Measurements from ENCODE around the gene SCML2. TPM values are rescaled to one million over a fixed set of nuclear protein-coding genes. Genes with fewer than 3 reads are reported as not detected.

The SCML2 gene
- total and polyA plus RNA-seq, 2 donors (not counting 1 experiment from before 2014, with no cell fraction given): 1.2 to 1.3 TPM

DNA sequence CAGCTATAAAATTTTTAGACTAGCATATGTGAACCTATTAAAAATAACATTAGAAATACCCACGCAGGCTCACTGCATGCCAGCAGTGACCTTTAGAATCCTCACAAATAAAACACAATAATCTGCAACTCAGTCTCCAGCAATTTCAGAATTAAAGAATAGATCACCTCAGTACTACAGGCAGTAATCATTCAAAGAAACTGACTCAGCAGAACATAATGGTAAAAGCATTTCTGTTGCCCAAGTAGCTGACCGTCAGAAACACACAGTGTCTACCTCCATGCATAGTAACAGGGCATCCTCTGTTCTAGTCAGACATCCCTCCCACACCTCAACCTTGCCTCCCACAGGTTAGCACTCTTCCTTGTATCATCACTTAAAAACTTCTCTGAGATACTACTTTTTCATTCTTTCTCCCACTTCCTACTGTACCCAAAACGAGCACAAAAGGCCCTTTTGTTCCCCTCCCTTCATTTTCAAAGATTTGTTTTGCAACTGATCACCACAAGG is 68.1 kb downstream of the SCML2 start:
- Histone ChIP-seq H3K79me2 (ENCODE audit: control insufficient read depth, insufficient read depth, low read length) (no peaks in the 10 kb centered on the region), H3K4me3 (ENCODE audit: control extremely low read depth in 1 of 5, extremely low read depth in 1 of 5, insufficient read depth in 1 of 5, low read depth in 2 of 5, low read length in 4 of 5) (no peak overlapping the region), H3K9ac (ENCODE audit: low read length) (no peak overlapping the region), H3K27ac (ENCODE audit: low read length in 2 of 2) (no peak overlapping the region), H3K4me1 (ENCODE audit: control insufficient read depth in 2 of 2, insufficient read depth in 2 of 2, low read length in 2 of 2) (no peaks in the 10 kb centered on the region), H3K9me3 (ENCODE audit: control extremely low read depth in 1 of 3, control insufficient read depth in 2 of 3, insufficient read depth in 1 of 3, low read length in 2 of 3) (no peaks in the 10 kb centered on the region), H3K27me3 (replicated peaks in 1 of 4; ENCODE audit: control extremely low read depth in 1 of 4, control insufficient read depth in 3 of 4, insufficient read depth in 4 of 4, low read length in 3 of 4) (no peaks in the 10 kb centered on the region), H3K36me3 (replicated peaks in 1 of 2; ENCODE audit: control extremely low read depth in 1 of 2, control insufficient read depth in 1 of 2, extremely low read depth in 1 of 2, insufficient read depth in 2 of 2, low read length in 1 of 2) (no peaks in the 10 kb centered on the region), H2AFZ (ENCODE audit: insufficient read depth, low read depth, low read length, poor library complexity, severe bottlenecking) (no peak overlapping the region), H4K20me1 (ENCODE audit: control insufficient read depth, insufficient read depth, low read length, poor library complexity, severe bottlenecking) (no peaks in the 10 kb centered on the region), H3K4me2 (replicated peaks; ENCODE audit: low read depth, low read length, poor library complexity, severe bottlenecking) (no peak overlapping the region)
- TF ChIP-seq EZH2 (IDR thresholded peaks at IDR 0.05; ENCODE audit: borderline replicate concordance, insufficient read depth, low read depth, low read length, poor library complexity, severe bottlenecking): no peak
- TF ChIP-seq, protein P1, sequence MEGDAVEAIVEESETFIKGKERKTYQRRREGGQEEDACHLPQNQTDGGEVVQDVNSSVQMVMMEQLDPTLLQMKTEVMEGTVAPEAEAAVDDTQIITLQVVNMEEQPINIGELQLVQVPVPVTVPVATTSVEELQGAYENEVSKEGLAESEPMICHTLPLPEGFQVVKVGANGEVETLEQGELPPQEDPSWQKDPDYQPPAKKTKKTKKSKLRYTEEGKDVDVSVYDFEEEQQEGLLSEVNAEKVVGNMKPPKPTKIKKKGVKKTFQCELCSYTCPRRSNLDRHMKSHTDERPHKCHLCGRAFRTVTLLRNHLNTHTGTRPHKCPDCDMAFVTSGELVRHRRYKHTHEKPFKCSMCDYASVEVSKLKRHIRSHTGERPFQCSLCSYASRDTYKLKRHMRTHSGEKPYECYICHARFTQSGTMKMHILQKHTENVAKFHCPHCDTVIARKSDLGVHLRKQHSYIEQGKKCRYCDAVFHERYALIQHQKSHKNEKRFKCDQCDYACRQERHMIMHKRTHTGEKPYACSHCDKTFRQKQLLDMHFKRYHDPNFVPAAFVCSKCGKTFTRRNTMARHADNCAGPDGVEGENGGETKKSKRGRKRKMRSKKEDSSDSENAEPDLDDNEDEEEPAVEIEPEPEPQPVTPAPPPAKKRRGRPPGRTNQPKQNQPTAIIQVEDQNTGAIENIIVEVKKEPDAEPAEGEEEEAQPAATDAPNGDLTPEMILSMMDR (IDR thresholded peaks at IDR 0.05): no peak
- no peaks in the 10 kb centered on the region for H3K27me3 Mint-ChIP-seq
- no peak overlapping the region for H3K27ac Mint-ChIP-seq
- 75% methylated on average over 1 of the region's 3 CpGs for WGBS (ENCODE audit: insufficient coverage)
- no peaks in the 10 kb centered on the region for H3K4me1 Mint-ChIP-seq
- ChIA-PET CTCF (no interaction called here), POLR2A (no interaction called here)
- DNase-seq (no peak), ATAC-seq (ENCODE audit: low read depth) (no peak)
- H3K9me3 Mint-ChIP-seq (ENCODE audit: insufficient read depth): no peaks in the 10 kb centered on the region
- H3K4me3 Mint-ChIP-seq: no peak overlapping the region
- intact Hi-C loops (cut with micrococcal nuclease): no loop called here

DNA sequence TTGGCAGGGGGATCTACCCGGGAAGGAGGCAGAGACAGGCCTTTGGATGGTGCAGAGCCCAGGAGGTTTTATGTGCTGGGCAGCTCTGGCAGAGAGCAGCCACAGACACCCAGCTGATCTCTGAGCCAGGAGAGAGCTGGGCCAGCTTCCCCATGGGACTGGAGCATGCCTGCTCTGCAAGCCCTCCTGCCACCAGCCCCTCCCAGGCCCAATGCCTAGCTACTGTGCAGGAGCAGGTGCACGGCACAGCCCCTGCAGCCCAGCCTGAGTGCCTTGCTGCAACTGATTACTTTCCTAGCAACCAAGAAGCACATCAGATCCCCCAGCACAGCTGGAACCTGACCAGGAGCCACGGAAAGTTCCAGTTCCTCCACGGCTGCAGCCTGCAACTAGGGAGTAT is 76.0 kb downstream of the SCML2 start:
- peaks cover 0 to 18% (median 0%) of the 10 kb centered on the region in 3 donors for H3K9me3 ChIP-seq (ENCODE audit: control extremely low read depth in 1 of 3, control insufficient read depth in 2 of 3, insufficient read depth in 1 of 3, low read length in 2 of 3)
- CTCF ChIA-PET: no interaction called here
- H3K9me3 Mint-ChIP-seq (ENCODE audit: insufficient read depth): peaks cover 4% of the 10 kb centered on the region
- H2AFZ ChIP-seq (ENCODE audit: insufficient read depth, low read depth, low read length, poor library complexity, severe bottlenecking): no peak overlapping the region
- ATAC-seq (ENCODE audit: low read depth) (no peak), DNase-seq (no peak)
- no peak overlapping the region for H3K27ac Mint-ChIP-seq
- 80% methylated on average over 1 of the region's 4 CpGs for WGBS (ENCODE audit: insufficient coverage)
- no peak overlapping the region for H3K4me3 Mint-ChIP-seq
- no peaks in the 10 kb centered on the region for H3K27me3 Mint-ChIP-seq
- H3K36me3 ChIP-seq (replicated peaks in 1 of 2; ENCODE audit: control extremely low read depth in 1 of 2, control insufficient read depth in 1 of 2, extremely low read depth in 1 of 2, insufficient read depth in 2 of 2, low read length in 1 of 2): no peaks in the 10 kb centered on the region
- no peak overlapping the region for H3K9ac ChIP-seq (ENCODE audit: low read length)
- H3K4me3 ChIP-seq (ENCODE audit: control extremely low read depth in 1 of 5, extremely low read depth in 1 of 5, insufficient read depth in 1 of 5, low read depth in 2 of 5, low read length in 4 of 5): no peak overlapping the region
- H3K4me1 Mint-ChIP-seq: no peaks in the 10 kb centered on the region
- no peaks in the 10 kb centered on the region for H4K20me1 ChIP-seq (ENCODE audit: control insufficient read depth, insufficient read depth, low read length, poor library complexity, severe bottlenecking)
- no peak overlapping the region for H3K4me2 ChIP-seq (replicated peaks; ENCODE audit: low read depth, low read length, poor library complexity, severe bottlenecking)
- H3K27me3 ChIP-seq (replicated peaks in 1 of 4; ENCODE audit: control extremely low read depth in 1 of 4, control insufficient read depth in 3 of 4, insufficient read depth in 4 of 4, low read length in 3 of 4): no peaks in the 10 kb centered on the region
- POLR2A ChIA-PET: no interaction called here
- intact Hi-C loops (cut with micrococcal nuclease): no loop called here
- H3K27ac ChIP-seq (ENCODE audit: low read length in 2 of 2): no peak overlapping the region
- no peaks in the 10 kb centered on the region for H3K4me1 ChIP-seq (ENCODE audit: control insufficient read depth in 2 of 2, insufficient read depth in 2 of 2, low read length in 2 of 2)
- H3K79me2 ChIP-seq (ENCODE audit: control insufficient read depth, insufficient read depth, low read length): no peaks in the 10 kb centered on the region
- TF ChIP-seq, protein P1 (IDR thresholded peaks at IDR 0.05): no peak

All from B cell (primary cell).